DLD1 (cell line): ENCODE data around the gene PAX9.

Experiments used
- in situ Hi-C: cut with HindIII; loops from 2 replicates; pipeline ENCODE4 v1.10.0; 2017; ENCODE audit warnings: low sequenced_read_pairs

PAX9 gene

GRCh38 chr14:36655571-36655962 is 6.1 kb upstream of the PAX9 start:
- in situ Hi-C loops, result no loop called here

- in situ Hi-C loops, result no loop called here
These were observed 5.5 kb upstream of the PAX9 start for GRCh38 chr14:36655963-36656686.

- in situ Hi-C loops, result no loop called here
These were observed 4.8 kb upstream of the PAX9 start for GRCh38 chr14:36656687-36657398.

GRCh38 chr14:36657399-36658122 is 4.1 kb upstream of the PAX9 start:
- in situ Hi-C loops, result no loop called here

GRCh38 chr14:36658123-36659009 is 3.3 kb upstream of the PAX9 start:
- in situ Hi-C loops, result no loop called here

GRCh38 chr14:36659010-36659821 is 2.4 kb upstream of the PAX9 start:
- in situ Hi-C loops, result no loop called here

GRCh38 chr14:36659822-36660735 is 1.6 kb upstream of the PAX9 start:
- in situ Hi-C loops, result no loop called here

GRCh38 chr14:36660736-36661505 is 739 bp upstream of the PAX9 start:
- in situ Hi-C loops, result no loop called here

GRCh38 chr14:36662258-36662542 is 540 bp downstream of the PAX9 start:
- in situ Hi-C loops, result no loop called here

- in situ Hi-C loops, result no loop called here
These were observed 1.1 kb downstream of the PAX9 start for GRCh38 chr14:36662543-36663403.

GRCh38 chr14:36663404-36664321 is 2.0 kb downstream of the PAX9 start:
- in situ Hi-C loops, result no loop called here

- in situ Hi-C loops, result no loop called here
These were observed 2.9 kb downstream of the PAX9 start for GRCh38 chr14:36664322-36665193.

- in situ Hi-C loops, result no loop called here
These were observed 4.3 kb downstream of the PAX9 start for GRCh38 chr14:36665887-36666415.

GRCh38 chr14:36666416-36667206 is 5.0 kb downstream of the PAX9 start:
- in situ Hi-C loops, result no loop called here
